Stimulated activated CD8-positive, alpha-beta memory T cell treated with anti-CD3 and anti-CD28 coated beads, Interleukin-15, amount 100 ng/mL, for 4 hours (primary cell): ENCODE measurements around the gene TUBB2A.
"Not testable (repeated sequence)": the region's sequence is repeated elsewhere in the genome, so short reads cannot be mapped to it uniquely, and the experiment has no call there.

Experiments
- DNase-seq, 2 donors: peaks; one replicate each; pipeline ENCODE4 v3.0.0-alpha.2; 2020; ENCODE audit warnings: low read depth in 2 of 2

Gene TUBB2A

DNA sequence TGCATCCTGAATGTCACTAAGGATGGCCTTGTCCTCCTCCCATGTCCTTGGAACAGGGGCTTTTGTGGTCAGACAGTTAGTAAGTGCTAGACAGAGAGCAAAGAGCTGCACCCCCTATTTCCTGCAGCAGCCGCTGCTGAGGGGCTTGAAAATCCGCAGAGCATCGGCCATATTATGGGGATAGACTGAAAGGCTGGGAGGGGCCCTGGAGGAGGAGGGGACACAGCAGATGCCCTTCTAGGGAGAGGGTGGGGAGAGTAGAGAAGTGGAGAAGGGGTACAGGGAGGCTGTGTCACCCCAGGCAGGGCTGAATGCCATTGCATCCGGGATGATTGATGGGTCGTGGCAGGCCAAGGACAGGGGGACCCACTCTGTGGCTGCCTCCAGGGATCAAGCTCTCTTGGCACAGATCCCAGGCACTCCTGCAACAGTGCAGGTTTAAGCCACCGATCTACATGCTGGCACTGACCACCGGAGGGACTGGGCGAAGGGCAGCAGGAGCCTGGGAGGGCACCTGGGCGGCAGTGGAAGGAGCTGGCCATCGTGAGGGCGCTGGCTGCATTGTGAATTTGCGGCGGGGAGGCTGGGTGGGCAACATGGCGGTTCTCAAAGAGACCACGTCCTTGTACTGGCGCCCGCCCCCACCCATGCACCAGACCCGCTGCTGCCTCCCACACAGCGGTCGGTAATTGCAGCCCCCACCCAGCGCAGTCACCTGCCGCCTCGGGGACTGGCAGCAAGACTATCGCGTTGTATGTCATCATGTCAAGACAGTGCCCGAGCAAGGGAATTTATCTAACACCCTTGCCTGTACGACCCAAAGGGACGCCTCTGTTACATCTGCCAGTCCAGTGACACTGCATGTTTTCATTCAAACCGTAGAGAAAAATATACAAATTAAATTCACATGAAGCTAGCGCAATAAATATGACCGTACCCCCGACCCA, 887 bp downstream of the TUBB2A start:
- not testable (repeated sequence) for DNase-seq

- not testable (repeated sequence) for DNase-seq
Observed at GRCh38 chr6:3155416-3155815, 1.9 kb downstream of the TUBB2A start.

- no peak for DNase-seq
Observed at GRCh38 chr6:3152689-3153088, 4.7 kb downstream of the TUBB2A start.

DNA sequence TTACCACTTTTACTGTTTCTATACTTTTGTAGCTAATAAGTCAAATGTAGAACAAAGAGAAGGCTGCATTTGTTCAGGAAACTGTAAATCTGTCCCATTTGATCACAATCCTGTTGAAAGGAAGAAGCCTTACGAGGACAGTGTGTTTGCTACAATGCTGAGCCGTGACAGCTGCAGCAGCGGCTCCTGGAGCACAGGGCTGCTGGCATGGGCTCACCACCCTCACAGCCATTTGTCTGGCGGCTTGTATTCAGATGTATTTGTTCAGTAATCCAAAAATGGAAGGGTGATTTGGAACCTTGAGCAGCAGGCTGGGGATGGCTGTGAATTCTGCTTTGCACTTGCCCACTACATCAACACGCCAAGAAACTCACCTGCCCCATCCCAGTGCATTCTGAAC, 5.7 kb downstream of the TUBB2A start:
- DNase-seq, result no peak

DNA sequence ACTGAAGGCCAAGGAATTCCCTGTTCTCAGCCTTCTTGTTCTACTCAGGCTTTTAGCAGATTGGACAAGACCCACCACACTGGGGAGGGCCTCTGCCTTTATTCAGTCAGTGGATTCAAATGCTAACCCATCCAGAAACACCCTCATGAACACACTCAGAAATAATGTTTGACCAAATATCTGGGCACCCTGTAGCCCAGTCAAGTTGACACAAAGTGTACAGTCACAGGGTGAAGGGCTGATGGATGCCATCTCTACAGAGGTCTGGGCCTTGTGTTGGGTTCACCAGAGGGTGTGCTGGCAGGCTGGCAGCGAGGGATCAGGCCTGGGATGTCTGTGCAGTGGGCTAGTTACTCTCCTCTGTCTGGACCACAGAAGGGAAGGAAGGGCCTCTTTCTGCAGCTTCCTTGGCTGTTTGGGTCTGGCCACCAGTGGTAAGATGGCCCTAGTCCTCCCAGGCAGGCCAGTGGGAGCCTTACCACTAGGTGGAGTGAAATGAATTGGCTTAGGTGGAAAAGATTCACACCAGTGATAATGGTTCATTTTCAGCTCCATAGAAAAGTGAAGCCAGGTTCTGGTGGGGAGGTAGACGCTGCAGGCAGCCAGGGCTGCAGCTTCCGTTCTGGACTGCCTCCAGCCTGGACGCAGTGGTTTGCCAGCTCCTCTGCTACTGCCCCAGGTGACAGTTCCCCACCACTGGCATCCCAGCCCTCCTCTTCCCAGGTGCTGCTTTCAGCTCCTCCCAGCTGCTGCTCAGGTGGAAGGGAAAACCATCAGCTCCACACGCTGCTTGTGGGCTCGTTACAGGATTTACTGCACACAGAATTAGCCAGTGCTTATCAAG, 9.2 kb downstream of the TUBB2A start:
- no peak for DNase-seq

DNA sequence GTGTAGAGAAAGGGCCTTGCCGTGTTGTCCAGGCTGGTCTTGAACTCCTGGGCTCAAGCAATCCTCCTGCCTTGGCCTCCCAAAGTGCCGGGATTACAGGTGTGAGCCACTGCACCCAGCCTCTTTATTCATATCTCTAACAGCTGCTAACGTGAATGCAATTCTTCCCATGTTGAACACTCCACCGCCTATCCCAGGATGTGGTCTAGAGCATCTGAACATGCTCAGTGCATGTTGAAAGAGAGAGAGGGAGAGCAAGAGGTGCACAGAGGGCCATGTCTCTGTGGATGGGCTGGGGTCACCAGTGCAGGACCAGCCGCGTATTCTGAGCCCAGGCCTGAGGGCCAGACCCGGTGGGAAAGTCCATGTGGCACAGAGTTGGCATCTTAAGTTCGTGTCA, 12.8 kb downstream of the TUBB2A start:
- DNase-seq, result no peak

DNA sequence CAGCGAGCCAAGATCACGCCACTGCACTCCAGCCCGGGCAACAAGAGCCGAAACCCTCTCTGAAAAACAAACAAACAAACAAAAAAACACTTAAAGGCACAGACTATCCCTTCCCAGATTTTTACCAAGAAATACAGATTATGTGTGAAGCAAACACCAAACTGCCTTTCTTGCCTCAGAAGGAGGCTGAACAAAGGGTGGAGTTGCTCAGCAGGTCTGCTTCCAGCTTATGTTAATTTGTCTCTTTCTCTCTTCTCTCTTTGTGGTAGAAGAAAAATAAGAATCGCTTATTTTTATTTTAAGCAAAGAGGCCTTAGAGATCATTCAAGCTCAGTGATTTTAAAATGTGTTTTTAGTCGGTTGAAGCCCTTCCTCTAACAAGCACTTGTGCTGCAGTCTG, 14.2 kb downstream of the TUBB2A start:
- no peak for DNase-seq

DNA sequence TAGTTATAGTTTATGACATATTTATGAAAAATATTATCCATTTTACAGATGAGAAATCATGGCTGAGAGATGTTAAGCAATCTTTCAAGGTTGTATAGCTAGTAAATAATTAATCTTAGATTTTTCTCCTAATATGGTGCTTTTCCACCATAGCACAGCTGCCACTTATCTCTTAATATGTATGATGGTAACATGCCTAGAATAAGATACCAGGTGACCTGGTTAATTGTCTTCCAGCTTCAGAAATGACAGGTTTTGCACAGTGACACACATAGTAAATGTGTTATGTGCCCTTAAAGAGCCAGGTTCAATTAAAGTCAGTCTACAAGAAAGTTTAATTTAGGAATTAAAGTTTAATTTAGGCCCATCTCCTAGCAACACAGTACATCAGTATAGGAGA, 14.8 kb downstream of the TUBB2A start:
- no peak for DNase-seq

DNA sequence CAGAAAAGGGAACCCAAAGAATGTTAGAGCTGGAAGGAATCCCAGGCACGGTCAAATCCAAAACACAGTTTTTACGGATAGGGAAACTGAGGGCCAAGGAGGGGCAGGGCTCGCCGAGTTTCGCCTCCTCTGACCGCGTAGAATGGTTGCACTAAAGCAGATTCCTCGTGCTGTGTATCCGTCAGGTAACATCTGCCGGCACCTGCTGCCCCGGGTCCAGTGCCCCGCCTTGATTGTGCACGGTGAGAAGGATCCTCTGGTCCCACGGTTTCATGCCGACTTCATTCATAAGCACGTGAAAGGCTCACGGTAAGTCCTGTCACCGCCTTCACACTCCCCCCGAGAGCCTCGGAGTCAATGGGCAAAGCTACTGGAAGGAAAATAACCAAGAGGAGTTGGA, 17.1 kb downstream of the TUBB2A start:
- DNase-seq, result no peak

DNA sequence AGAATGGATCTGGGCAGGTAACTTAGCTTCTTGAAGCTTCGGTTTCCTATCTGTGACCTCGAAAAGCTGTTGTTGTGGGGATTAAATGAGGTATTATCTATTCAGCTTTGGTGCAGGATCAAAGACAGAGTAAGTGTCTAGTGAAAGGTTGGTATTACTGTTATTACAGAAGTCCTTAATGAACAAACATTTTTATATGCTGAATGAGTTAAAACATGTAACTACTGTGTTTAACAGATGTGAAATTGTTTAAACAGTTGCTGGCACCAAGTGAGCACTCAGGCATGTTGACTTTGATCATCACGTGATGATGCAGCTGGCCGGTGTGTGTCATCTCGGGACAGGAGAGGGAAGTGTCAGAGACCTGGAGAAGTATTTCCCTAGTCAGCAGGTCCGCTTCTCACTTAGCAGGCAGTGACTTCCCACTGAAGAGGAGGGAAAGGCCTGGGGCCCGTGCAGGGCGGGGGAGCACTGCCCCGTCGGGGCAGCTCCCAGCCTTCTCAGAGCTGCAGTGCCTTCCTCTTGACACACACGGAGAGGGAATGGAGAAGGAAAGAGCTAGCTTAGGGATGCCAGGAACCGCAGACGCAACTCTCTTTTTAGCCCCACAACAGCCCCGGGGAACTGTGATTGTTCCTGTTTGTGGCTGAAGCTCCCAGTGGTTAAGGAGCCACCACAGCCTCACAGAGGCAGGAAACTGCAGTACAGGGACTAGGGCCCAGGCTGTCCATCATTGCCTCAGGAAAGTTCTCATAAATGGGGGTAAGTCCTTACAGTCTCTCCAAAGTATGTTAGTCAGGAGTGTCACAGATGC, 18.0 kb downstream of the TUBB2A start:
- no peak for DNase-seq

DNA sequence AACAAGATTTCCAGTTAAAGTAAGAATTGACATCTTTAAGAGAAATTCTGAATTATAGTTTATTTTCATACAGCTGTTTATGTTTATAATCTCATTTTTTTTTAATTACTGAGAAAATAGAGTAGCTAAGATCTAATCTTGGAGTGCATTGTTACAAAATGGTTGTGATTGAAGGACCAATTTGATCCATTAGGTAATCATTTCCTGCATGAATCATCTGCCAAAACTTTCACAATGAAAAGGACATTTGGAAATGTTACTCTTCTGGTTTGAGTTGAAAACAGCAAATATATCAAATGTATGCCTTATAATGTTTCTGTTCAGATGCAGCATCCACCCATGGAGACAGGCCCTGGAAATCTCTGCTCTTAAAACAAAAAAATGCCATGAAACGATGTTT, 19.0 kb downstream of the TUBB2A start:
- DNase-seq, result no peak

- not testable (repeated sequence) for DNase-seq
Observed at GRCh38 chr6:3137873-3138272, 19.5 kb downstream of the TUBB2A start.

- no peak for DNase-seq
Observed at GRCh38 chr6:3137057-3137777, 20.1 kb downstream of the TUBB2A start.

GRCh38 chr6:3136292-3137011, 20.9 kb downstream of the TUBB2A start:
- DNase-seq, result no peak

- no peak for DNase-seq
Observed at GRCh38 chr6:3135668-3136291, 21.6 kb downstream of the TUBB2A start.

DNA sequence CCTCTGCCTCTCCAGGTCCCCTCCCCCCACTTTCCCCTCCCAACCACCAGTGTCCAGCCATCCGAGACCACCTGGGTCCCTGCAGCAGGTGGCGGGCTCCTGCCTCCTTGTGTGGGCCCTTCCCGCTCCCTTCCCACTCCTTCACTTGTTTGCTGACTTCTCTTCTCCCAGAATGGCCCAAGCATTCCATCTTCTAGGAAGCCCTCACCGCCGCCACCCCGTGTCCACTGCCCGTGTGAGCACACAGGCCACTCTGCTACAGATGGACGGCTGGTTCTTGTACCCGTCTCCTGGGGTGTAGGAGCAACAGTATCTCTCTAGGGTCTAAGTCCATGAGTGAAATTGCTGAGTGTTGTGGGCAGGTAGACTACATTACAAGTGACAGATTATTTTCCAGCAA, 23.8 kb downstream of the TUBB2A start:
- DNase-seq, result no peak

- DNase-seq, result no peak
Observed at GRCh38 chr6:3131695-3132094, 25.6 kb downstream of the TUBB2A start.

DNA sequence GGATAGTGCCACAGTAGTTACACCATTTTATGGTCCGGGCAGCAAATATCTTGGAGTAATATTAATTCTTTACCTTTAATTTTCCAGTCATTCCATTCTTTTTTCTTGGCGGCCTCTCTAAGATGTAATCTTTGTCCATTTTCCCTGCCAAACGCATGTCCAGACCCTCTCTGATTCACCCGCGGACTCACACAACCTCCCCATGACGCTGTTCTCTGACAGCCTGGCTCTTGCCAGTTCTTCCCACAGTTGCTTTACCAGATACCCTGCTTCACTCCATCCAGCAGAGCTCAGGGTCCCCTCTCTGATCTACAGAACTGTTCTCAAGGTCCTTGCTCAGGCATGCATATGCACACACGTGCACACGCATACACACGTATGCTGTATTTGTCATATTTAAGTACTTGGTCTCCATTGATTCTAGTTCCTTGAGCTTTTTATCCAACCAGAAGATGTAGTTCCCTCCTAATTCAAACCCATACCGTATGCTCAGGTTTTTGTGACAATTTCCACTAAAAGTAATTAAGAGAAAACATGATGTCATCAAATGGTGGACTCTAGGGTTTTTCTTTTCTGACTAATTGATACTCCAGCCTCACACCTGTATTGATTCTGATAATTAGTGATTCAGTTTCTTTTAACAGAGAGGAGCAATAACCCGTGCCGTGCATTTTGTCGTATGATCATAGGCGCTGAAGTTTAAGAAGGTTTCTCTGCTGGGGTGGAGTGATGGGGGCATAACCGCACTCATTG, 28.8 kb downstream of the TUBB2A start:
- DNase-seq, result no peak

GRCh38 chr6:3125815-3126214, 31.5 kb downstream of the TUBB2A start:
- DNase-seq, result no peak
